HL-60/S4 treated with phorbol 12-myristate 13-acetate at 8.2 ng/mL for 4 days and 3 days (cell line): Measurements from ENCODE around the gene SGCD.

Source experiments
- in situ Hi-C: fragments of 300-500 bp; cut with MboI; formaldehyde crosslinking; loops from 2 replicates; pipeline ENCODE4 v1.15.0; 2022; ENCODE audit warnings: low sequenced_read_pairs

SGCD gene

GRCh38 chr5:156361436-156362109, 34.6 kb downstream of the SGCD start:
- in situ Hi-C loops: no loop called here

GRCh38 chr5:156363861-156364260, 36.9 kb downstream of the SGCD start:
- in situ Hi-C loops: no loop called here

GRCh38 chr5:156366521-156366920, 39.6 kb downstream of the SGCD start:
- in situ Hi-C loops: no loop called here

GRCh38 chr5:156367597-156367996, 40.6 kb downstream of the SGCD start:
- in situ Hi-C loops: no loop called here

- in situ Hi-C loops: no loop called here
Measured at GRCh38 chr5:156375895-156376495, 49.0 kb downstream of the SGCD start.

GRCh38 chr5:156376751-156377150, 49.8 kb downstream of the SGCD start:
- in situ Hi-C loops: no loop called here

- in situ Hi-C loops: no loop called here
Measured at GRCh38 chr5:156378159-156378558, 51.2 kb downstream of the SGCD start.

GRCh38 chr5:156379206-156379605, 52.2 kb downstream of the SGCD start:
- in situ Hi-C loops: no loop called here

- in situ Hi-C loops: no loop called here
Measured at GRCh38 chr5:156380848-156381247, 53.9 kb downstream of the SGCD start.

- in situ Hi-C loops: no loop called here
Measured at GRCh38 chr5:156383510-156384265, 56.7 kb downstream of the SGCD start.

GRCh38 chr5:156385416-156385815, 58.5 kb downstream of the SGCD start:
- in situ Hi-C loops: no loop called here

GRCh38 chr5:156386976-156387375, 60.0 kb downstream of the SGCD start:
- in situ Hi-C loops: no loop called here

- in situ Hi-C loops: no loop called here
Measured at GRCh38 chr5:156387391-156387790, 60.4 kb downstream of the SGCD start.

GRCh38 chr5:156388233-156388632, 61.3 kb downstream of the SGCD start:
- in situ Hi-C loops: no loop called here

GRCh38 chr5:156391139-156391538, 64.2 kb downstream of the SGCD start:
- in situ Hi-C loops: no loop called here

GRCh38 chr5:156393980-156394379, 67.0 kb downstream of the SGCD start:
- in situ Hi-C loops: no loop called here

GRCh38 chr5:156394642-156395305, 67.8 kb downstream of the SGCD start:
- in situ Hi-C loops: no loop called here

- in situ Hi-C loops: no loop called here
Measured at GRCh38 chr5:156395306-156395675, 68.3 kb downstream of the SGCD start.

GRCh38 chr5:156396063-156396829, 69.3 kb downstream of the SGCD start:
- in situ Hi-C loops: no loop called here

GRCh38 chr5:156396830-156397081, 69.8 kb downstream of the SGCD start:
- in situ Hi-C loops: no loop called here

- in situ Hi-C loops: no loop called here
Measured at GRCh38 chr5:156399323-156399722, 72.4 kb downstream of the SGCD start.
